HG02678 (cell line): Measurements from ENCODE around the gene RASA1.
"Not testable (repeated sequence)": the region's sequence is repeated elsewhere in the genome, so short reads cannot be mapped to it uniquely, and the experiment has no call there.

Experiments used
- ATAC-seq: cut with Tn5 transposase; IDR thresholded peaks from one replicate; pipeline ENCODE4 v1.9.1; 2021; ENCODE audit warnings: mild to moderate bottlenecking, moderate library complexity; ENCODE audit not compliant: unreplicated experiment

The RASA1 gene

GRCh38 chr5:87267574-87268125, at the start of gene RASA1:
Gene RASA1 (plus strand): TSS chr5:87267883. CDS start chr5:87268452, 569 bp downstream.
- peak; percentile 55 for ATAC-seq

DNA sequence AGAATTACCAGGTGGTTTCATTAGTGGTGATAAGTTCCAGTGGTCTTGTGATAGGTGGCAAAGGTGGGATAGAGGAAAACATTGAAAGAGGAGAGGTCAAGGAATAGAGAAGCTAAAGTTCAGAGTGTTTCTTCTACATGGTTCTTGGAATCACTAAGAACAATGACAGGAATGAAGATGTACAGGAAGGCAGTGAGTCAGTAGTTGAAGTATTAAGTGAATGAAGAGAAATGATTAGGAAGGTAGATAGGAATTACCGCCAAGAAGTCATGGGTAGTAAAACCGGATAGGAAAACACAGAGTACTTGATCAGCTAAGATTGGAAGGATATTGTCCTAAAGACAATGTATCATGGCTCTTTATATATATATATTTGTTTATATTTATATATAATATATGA, 37.9 kb upstream of the RASA1 start:
- ATAC-seq, result no peak

GRCh38 chr5:87231037-87231808, 36.5 kb upstream of the RASA1 start:
- ATAC-seq, result peak; percentile 93

GRCh38 chr5:87233143-87233542, 34.5 kb upstream of the RASA1 start:
- no peak for ATAC-seq

GRCh38 chr5:87241555-87241954, 26.1 kb upstream of the RASA1 start:
- ATAC-seq, result no peak

- ATAC-seq, result no peak
Measured at GRCh38 chr5:87242242-87242641, 25.4 kb upstream of the RASA1 start.

GRCh38 chr5:87243161-87243844, 24.4 kb upstream of the RASA1 start:
- ATAC-seq, result no peak

DNA sequence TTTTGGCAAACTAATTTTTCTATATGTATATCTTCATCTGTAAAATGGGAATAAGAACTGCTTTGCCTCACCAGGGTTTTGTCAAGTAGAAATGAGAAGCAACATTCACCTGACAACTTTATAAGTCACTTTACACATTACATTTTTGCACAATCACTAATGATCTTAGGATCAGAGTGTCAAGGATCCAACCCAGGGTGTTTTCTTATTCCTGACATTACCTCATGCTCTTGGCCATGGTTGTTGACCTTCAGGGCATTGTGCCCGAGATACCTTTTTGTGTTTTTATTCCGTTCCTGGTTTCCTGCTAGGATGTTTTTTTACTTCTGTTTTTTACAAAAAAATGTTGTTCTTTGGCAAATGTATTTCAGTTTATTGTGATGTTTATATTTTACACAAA, 22.2 kb upstream of the RASA1 start:
- no peak for ATAC-seq

DNA sequence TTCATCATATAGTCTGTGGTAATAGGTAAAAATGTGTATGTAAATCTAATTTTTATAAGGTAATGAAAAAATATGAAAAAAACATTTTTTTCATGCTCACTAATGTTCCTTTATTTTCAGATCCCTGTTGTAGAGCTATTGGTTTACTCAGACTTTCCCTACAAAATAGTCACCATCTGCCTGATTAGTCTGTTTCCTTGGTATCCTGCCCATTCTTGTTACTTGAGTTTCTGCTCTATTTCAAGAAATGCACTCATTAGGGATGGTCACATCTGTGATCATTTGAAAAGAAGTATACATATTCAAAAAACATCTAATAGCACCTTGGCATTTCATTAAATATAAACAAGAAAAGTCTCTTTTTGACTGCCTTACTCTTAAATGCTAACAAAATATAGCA, 21.6 kb upstream of the RASA1 start:
- ATAC-seq, result no peak

GRCh38 chr5:87252283-87252605, 15.4 kb upstream of the RASA1 start:
- no peak for ATAC-seq

DNA sequence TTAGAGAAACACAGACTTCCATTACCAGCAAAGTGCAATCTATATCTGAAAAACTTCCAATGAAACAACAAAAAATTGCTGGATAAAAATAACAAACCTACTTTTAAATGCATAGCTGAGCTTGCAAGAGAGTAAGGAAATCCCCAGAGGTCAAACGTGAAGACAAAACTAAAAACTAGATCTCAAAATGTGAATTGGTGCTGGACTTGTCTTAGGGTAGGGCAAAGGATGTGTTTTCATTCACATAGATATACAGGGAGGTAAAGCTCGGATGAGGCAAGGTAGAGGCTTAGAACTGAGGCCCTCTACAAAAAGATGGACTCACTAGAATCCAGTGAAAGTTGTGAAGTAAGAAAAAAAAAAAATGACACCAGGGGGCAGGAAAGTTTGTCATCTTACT, 13.6 kb upstream of the RASA1 start:
- no peak for ATAC-seq

DNA sequence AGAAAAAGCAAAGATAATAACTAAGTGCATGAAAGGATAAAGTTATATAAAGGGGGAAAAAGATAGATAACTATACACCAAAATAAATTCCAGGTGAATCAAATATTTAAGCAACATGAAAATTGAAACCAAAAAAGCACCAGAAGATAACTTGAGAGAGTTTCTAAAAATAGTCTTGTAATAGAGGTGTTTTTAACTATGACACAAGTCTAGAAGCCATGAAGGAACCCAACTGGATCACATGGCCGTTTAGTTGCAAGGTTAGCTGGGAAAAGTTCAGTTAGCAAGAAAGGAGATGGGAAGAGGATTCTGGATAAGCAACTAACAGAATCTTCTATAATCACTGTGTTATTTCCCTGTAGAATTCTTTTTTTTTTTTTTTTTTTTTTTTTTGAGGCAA, 9.2 kb upstream of the RASA1 start:
- no peak for ATAC-seq

DNA sequence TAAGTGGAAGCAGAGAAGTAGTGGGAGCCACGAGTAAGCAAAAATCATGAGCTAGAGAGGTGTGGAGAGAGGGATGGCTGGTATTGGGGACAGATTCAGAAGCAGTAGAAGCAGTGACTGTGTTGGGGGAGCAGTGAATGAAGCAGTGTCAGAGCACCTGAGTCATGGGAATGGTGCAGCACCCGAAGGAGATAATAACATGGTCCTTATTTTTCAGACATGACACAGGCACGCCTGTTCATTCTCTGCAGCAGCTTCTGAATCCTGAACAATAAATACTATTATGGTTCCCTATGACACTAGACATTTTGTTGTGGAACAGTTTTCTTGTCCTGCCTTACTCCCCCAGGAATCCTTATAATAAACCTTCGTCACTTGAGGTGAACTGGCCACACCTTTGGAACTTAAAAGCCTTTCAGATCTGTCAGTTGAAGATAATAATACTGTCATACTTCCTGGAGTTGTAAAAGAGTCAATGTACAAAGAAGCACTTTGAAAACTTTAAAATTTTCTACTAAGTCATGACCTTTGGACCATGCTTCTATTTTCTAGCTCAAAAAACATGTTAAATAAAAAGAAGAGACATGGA, 7.0 kb upstream of the RASA1 start:
- no peak for ATAC-seq

- ATAC-seq, result no peak
Measured at GRCh38 chr5:87263498-87263897, 4.2 kb upstream of the RASA1 start.

GRCh38 chr5:87266914-87267573, 639 bp upstream of the RASA1 start:
- ATAC-seq, result peak; percentile 27

- peak; percentile 58 for ATAC-seq
Measured at GRCh38 chr5:87268126-87268969, 665 bp downstream of the RASA1 start.

DNA sequence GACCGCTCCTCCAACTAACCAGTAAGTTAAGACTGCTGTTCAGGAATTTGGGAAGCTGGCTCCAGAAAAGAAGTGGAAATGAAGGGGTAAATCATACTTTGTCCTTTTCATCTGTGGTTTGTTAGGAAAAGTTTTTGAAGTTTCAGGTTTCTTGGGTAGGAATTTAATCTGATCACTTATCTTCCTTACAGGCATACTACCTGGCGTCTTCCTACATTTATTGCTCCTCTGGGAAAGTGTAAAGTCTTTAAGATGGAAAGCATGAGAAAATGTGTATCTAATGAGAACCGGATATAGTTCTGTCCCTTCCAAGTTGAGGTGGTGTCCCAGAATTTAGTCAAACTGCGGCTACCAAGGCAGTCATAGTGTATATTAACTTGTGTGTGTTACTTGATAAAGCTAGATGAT, 1.3 kb downstream of the RASA1 start:
- ATAC-seq, result no peak

DNA sequence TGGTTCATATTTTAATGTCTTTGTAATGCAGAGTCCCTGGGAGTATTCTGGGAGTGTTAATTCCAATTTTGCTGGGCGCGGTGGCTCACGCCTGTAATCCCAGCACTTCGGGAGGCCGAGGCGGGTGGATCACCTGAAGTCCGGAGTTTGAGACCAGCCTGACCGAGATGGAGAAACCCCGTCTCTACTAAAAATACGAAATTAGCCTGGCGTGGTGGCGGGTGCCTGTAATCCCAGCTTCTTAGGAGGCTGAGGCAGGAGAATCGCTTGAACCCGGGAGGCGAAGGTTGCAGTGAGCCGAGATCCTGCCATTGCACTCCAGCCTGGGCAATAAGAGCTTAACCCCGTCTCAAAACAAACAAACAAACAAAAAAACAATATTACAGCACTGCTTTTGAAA, 3.2 kb downstream of the RASA1 start:
- not testable (repeated sequence) for ATAC-seq

DNA sequence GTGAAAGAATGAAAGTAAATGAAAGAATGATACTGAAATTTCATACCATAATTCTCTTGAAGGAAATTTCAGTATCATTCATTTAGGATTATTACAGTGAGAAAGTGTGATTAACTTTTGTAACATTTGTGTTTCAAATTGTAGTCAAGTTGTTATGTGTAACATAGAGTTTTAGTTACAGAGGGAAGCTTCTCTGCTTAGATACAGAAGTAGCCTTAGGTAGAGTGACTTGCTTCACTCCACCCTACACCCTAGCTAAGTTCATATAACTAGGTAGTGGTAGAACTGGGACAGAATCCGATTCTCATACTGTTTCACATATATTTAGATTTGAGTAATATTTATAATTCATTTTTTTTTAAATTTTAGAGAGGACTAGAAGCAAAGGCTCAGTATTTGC, 9.0 kb downstream of the RASA1 start:
- ATAC-seq, result no peak

DNA sequence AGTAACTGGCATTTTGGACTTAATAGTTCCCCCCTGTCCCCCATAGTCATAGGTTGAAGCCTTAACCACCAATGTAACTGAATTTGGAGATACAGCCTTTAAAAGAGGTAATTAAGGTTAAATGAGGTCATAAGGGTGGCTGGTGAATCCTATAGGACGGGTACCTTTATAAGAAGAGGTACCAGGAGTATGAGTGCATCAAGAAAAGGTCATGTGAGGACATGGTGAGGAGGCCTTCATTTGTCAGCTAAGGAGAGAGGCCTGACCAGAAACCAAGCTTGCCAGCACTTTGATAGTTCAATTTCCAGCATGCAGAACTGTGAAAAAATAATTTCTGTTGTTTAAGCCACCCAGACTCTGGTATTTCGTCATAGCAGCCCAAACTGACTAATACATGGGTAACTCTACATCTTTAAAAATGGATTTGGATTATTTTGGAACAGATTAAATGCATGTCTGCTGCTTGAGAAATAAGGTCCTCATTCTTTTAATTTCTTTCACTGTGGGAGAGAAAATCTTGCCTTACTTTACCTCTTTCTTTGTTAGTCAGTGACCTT, 9.7 kb downstream of the RASA1 start:
- ATAC-seq, result no peak
